GM12892 (cell line): ENCODE data around the gene EIF5AL1. TPM values are rescaled to one million over a fixed set of nuclear protein-coding genes. Genes with fewer than 3 reads are reported as not detected.
"Not testable (repeated sequence)": the region's sequence is repeated elsewhere in the genome, so short reads cannot be mapped to it uniquely, and the experiment has no call there.

ENCODE experiments used
- DNase-seq: peaks from one replicate; pipeline ENCODE4 v3.0.0; 2011; ENCODE audit not compliant: insufficient read length
- FAIRE-seq: peaks from 2 replicates; lab custom pipeline; 2011; peaks lifted over from hg19 to GRCh38; lab: Jason Lieb, UNC
- POLR2A ChIP-seq: IDR thresholded peaks from 2 replicates; pipeline ENCODE4 v1.6.1; 2011; ENCODE audit warnings: low read depth, low read length, control low read depth
- POLR2AphosphoS5 ChIP-seq: IDR thresholded peaks from 2 replicates; pipeline ENCODE4 v1.6.1; 2011; ENCODE audit warnings: low read depth, low read length, control low read depth
- TAF1 ChIP-seq: IDR thresholded peaks from 2 replicates; pipeline ENCODE4 v1.6.1; 2011; ENCODE audit warnings: low read depth, mild to moderate bottlenecking, control low read depth, low read length, borderline replicate concordance
- polyA plus RNA-seq: library from polyadenylated mRNA; unstranded; fragments of >200 nt; gene quantifications from one replicate; pipeline ENCODE4 v1.2.1, GENCODE V29; 2012; ENCODE audit warnings: missing spikeins, inconsistent platforms; ENCODE audit not compliant: missing spikeins

The EIF5AL1 gene
- 1.4 TPM for polyA plus RNA-seq

GRCh38 chr10:79511891-79512583 is at the start of gene EIF5AL1:
Gene EIF5AL1 (plus strand): TSS chr10:79512533. CDS start chr10:79512650, 117 bp downstream.
- not testable (repeated sequence) for DNase-seq, FAIRE-seq

GRCh38 chr10:79463578-79464496 is 48.5 kb upstream of the EIF5AL1 start:
- DNase-seq (no peak), FAIRE-seq (no peak)
- TF ChIP-seq POLR2A (no peak), POLR2AphosphoS5 (no peak), TAF1 (no peak)

- FAIRE-seq: no peak
- no peak for DNase-seq
Measured at GRCh38 chr10:79465341-79465740, 47.0 kb upstream of the EIF5AL1 start.

GRCh38 chr10:79468015-79468560 is 44.2 kb upstream of the EIF5AL1 start:
- TF ChIP-seq TAF1 (no peak), POLR2A (no peak), POLR2AphosphoS5 (no peak)
- DNase-seq (no peak), FAIRE-seq (no peak)

More at GRCh38 chr10:79465341-79465740, 47.0 kb upstream of the EIF5AL1 start:
- TF ChIP-seq POLR2AphosphoS5: no peak
- TF ChIP-seq POLR2A: no peak
- TF ChIP-seq TAF1: no peak

- DNase-seq (no peak), FAIRE-seq (no peak)
- TF ChIP-seq TAF1 (no peak), POLR2A (no peak), POLR2AphosphoS5 (no peak)
Measured at GRCh38 chr10:79468841-79469585, 43.3 kb upstream of the EIF5AL1 start.

GRCh38 chr10:79470096-79470495 is 42.2 kb upstream of the EIF5AL1 start:
- FAIRE-seq (no peak), DNase-seq (no peak)
- TF ChIP-seq POLR2AphosphoS5 (no peak), POLR2A (no peak), TAF1 (no peak)

GRCh38 chr10:79471776-79472175 is 40.6 kb upstream of the EIF5AL1 start:
- TF ChIP-seq TAF1 (no peak), POLR2A (no peak)
- DNase-seq (no peak), FAIRE-seq (no peak)

- TF ChIP-seq POLR2A (no peak), TAF1 (no peak), POLR2AphosphoS5 (no peak)
Measured at GRCh38 chr10:79472449-79472848, 39.9 kb upstream of the EIF5AL1 start.

GRCh38 chr10:79472951-79473350 is 39.4 kb upstream of the EIF5AL1 start:
- FAIRE-seq (no peak), DNase-seq (no peak)
- TF ChIP-seq TAF1: no peak
- no peak for TF ChIP-seq POLR2AphosphoS5
- no peak for TF ChIP-seq POLR2A

More at GRCh38 chr10:79472449-79472848, 39.9 kb upstream of the EIF5AL1 start:
- FAIRE-seq (no peak), DNase-seq (no peak)

GRCh38 chr10:79473496-79474095 is 38.7 kb upstream of the EIF5AL1 start:
- DNase-seq (no peak), FAIRE-seq (no peak)
- TF ChIP-seq POLR2A: no peak
- no peak for TF ChIP-seq POLR2AphosphoS5
- TF ChIP-seq TAF1: no peak
